ENCODE data around the gene ZNF500. TPM values are rescaled to one million over a fixed set of nuclear protein-coding genes. Genes with fewer than 3 reads are reported as not detected.

Gene ZNF500
- total and polyA plus RNA-seq, 10 of the 15 experiments (the other 5 are each of a cell fraction or from before 2014, with no cell fraction given) = 0.99 to 13.1 (median 5.5) TPM

GRCh38 chr16:4746991-4747574 lies 19.9 kb downstream of the ZNF500 start:
- in situ Hi-C loops (cut with MboI) = no loop called here
- WGBS (ENCODE audit: insufficient coverage, insufficient replicate concordance, low lambda C conversion rate, missing lambda C conversion rate) = 41% methylated on average over 15 of the region's 15 CpGs
- SMC1A ChIA-PET (ENCODE audit: uncharacterized antibody, unreplicated experiment) = interaction anchor here (1.2 to 1.5 kb wide), 2 partner anchors 8 to 12 kb away, joined by 3 to 5 read pairs; partner anchors contain the start of gene DNAAF8
- peak overlapping the region; percentile 2; the same call in 1 of the 2 replicates for H3K27ac ChIP-seq (ENCODE audit: control insufficient read depth, insufficient read depth)
- no peaks in the 10 kb centered on the region for H3K79me2 ChIP-seq (ENCODE audit: control insufficient read depth, insufficient read depth, low read length)
- H3K4me1 ChIP-seq (ENCODE audit: control insufficient read depth, insufficient read depth, low read length) = peaks cover 12% of the 10 kb centered on the region
- no peaks in the 10 kb centered on the region for H4K20me1 ChIP-seq (ENCODE audit: control insufficient read depth, insufficient read depth)
- no peak overlapping the region for H3K9ac ChIP-seq (ENCODE audit: control insufficient read depth, insufficient read depth, low read length)
- RAD21 ChIA-PET (ENCODE audit: unreplicated experiment) = interaction anchor here (0.6 to 2.0 kb wide), 2 partner anchors 13 to 15 kb away, joined by 3 to 4 read pairs; partner anchors contain the start of gene DNAAF8
- H3K36me3 ChIP-seq (ENCODE audit: control insufficient read depth in 2 of 2, insufficient read depth in 2 of 2, low read length in 1 of 2) = peaks cover 2 to 4% of the 10 kb centered on the region in 2 experiments; a peak in 3 of 4 replicates
- CTCF ChIA-PET = interaction anchor here (0.8 to 1.0 kb wide), 3 partner anchors 12 to 127 kb away, joined by 3 to 4 read pairs (median 3); partner anchors contain the start of gene DNAAF8
- BruUV-seq (replicated peaks) = no TSS peak
- H3K27me3 ChIP-seq (replicated peaks in 1 of 2; ENCODE audit: control insufficient read depth in 2 of 2, insufficient read depth in 2 of 2, low read length in 1 of 2) = no peaks in the 10 kb centered on the region
- TF ChIP-seq POLR2A (IDR thresholded peaks at IDR 0.05; ENCODE audit: low read depth, low read length) = peak; percentile 41
- no peak for TF ChIP-seq NFYA (IDR thresholded peaks at IDR 0.05; ENCODE audit: borderline replicate concordance, low read depth, low read length)
- no peak overlapping the region for H3K4me3 ChIP-seq
- no peak for FAIRE-seq
- peak; percentile 15; the same call in 2 of the 3 replicates for ATAC-seq
- no peak for DNase-seq (ENCODE audit: low read depth, low spot score)
- POLR2A ChIA-PET = interaction anchor here (1.2 to 1.7 kb wide), 3 partner anchors 12 to 22 kb away, joined by 3 to 5 read pairs (median 5); partner anchors contain the start of gene DNAAF8
- H3K4me2 ChIP-seq (ENCODE audit: control insufficient read depth, insufficient read depth) = no peak overlapping the region
- H3K9me3 ChIP-seq (replicated peaks; ENCODE audit: control insufficient read depth, insufficient read depth, low read length) = no peaks in the 10 kb centered on the region
- intact Hi-C loops (cut with micrococcal nuclease; ENCODE audit: unreplicated experiment) = no loop called here
- H2AFZ ChIP-seq (ENCODE audit: control insufficient read depth, low read depth, low read length) = no peak overlapping the region

DNA sequence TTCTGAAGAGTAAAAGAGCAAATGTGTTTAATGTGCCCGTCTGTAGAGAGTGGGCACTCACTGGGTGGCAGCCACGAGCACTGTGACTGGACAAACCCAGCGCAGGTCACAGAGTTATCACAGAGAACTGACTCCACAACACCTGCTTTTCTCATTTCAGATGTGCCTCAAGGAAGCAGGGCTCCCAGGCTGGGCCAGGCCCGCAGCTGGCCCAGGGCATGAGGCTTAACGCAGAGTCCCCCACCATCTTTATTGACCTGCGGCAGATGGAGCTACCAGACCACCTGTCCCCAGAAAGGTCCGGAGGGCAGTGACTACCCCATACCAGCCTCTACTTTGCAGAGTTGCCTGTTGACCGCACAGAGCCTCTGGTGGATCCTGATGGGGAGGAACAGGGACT lies 20.7 kb downstream of the ZNF500 start:
- H2AFZ ChIP-seq (ENCODE audit: control insufficient read depth, low read depth, low read length) = no peak overlapping the region
- H3K27ac ChIP-seq (ENCODE audit: control insufficient read depth, insufficient read depth) = no peak overlapping the region
- ChIA-PET CTCF (interaction anchor here (1.0 kb wide), 1 partner anchor 12 kb away, joined by 4 read pairs; the partner anchor contains the start of gene DNAAF8), RAD21 (ENCODE audit: unreplicated experiment) (no interaction called here), SMC1A (ENCODE audit: uncharacterized antibody, unreplicated experiment) (no interaction called here), POLR2A (interaction anchor here (1.7 kb wide), 1 partner anchor 11 kb away, joined by 5 read pairs; the partner anchor contains the start of gene DNAAF8)
- H4K20me1 ChIP-seq (ENCODE audit: control insufficient read depth, insufficient read depth) = no peaks in the 10 kb centered on the region
- peaks cover 0 to 4% of the 10 kb centered on the region in 2 experiments; a peak in 1 of 4 replicates for H3K36me3 ChIP-seq (ENCODE audit: control insufficient read depth in 2 of 2, insufficient read depth in 2 of 2, low read length in 1 of 2)
- no peak for FAIRE-seq
- in situ Hi-C loops (cut with MboI) = no loop called here
- H3K9ac ChIP-seq (ENCODE audit: control insufficient read depth, insufficient read depth, low read length) = no peak overlapping the region
- H3K9me3 ChIP-seq (replicated peaks; ENCODE audit: control insufficient read depth, insufficient read depth, low read length) = no peaks in the 10 kb centered on the region
- H3K79me2 ChIP-seq (ENCODE audit: control insufficient read depth, insufficient read depth, low read length) = no peaks in the 10 kb centered on the region
- intact Hi-C loops (cut with micrococcal nuclease; ENCODE audit: unreplicated experiment) = no loop called here
- 79% methylated on average over 8 of the region's 8 CpGs for WGBS (ENCODE audit: insufficient coverage, insufficient replicate concordance, low lambda C conversion rate, missing lambda C conversion rate)
- no peak overlapping the region for H3K4me2 ChIP-seq (ENCODE audit: control insufficient read depth, insufficient read depth)
- H3K4me1 ChIP-seq (ENCODE audit: control insufficient read depth, insufficient read depth, low read length) = peaks cover 12% of the 10 kb centered on the region
- no TSS peak for BruUV-seq (replicated peaks)
- no peak for DNase-seq (ENCODE audit: low read depth, low spot score)
- ATAC-seq = no peak
- H3K27me3 ChIP-seq (replicated peaks in 1 of 2; ENCODE audit: control insufficient read depth in 2 of 2, insufficient read depth in 2 of 2, low read length in 1 of 2) = no peaks in the 10 kb centered on the region
- no peak overlapping the region for H3K4me3 ChIP-seq
- TF ChIP-seq DPF2 (IDR thresholded peaks at IDR 0.05) (no peak), MYB (IDR thresholded peaks at IDR 0.05; ENCODE audit: borderline replicate concordance, low read depth, low read length) (no peak), JUNB (IDR thresholded peaks at IDR 0.05) (no peak), FOS (IDR thresholded peaks at IDR 0.05; ENCODE audit: borderline replicate concordance, extremely low read depth, insufficient read length) (no peak), CEBPB (IDR thresholded peaks at IDR 0.05; ENCODE audit: borderline replicate concordance in 1 of 2, low read depth in 2 of 2, low read length in 2 of 2) (no peak), CHD1 (IDR thresholded peaks at IDR 0.05; ENCODE audit: low read depth, low read length) (no peak), MTA3 (IDR thresholded peaks at IDR 0.05; ENCODE audit: borderline replicate concordance, low read length) (no peak), RAD51 (IDR thresholded peaks at IDR 0.05) (no peak)
- TF ChIP-seq, protein P1, sequence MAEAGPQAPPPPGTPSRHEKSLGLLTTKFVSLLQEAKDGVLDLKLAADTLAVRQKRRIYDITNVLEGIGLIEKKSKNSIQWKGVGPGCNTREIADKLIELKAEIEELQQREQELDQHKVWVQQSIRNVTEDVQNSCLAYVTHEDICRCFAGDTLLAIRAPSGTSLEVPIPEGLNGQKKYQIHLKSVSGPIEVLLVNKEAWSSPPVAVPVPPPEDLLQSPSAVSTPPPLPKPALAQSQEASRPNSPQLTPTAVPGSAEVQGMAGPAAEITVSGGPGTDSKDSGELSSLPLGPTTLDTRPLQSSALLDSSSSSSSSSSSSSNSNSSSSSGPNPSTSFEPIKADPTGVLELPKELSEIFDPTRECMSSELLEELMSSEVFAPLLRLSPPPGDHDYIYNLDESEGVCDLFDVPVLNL (IDR thresholded peaks at IDR 0.05; ENCODE audit: low read depth, low read length) = no peak
- TF ChIP-seq, protein P2, sequence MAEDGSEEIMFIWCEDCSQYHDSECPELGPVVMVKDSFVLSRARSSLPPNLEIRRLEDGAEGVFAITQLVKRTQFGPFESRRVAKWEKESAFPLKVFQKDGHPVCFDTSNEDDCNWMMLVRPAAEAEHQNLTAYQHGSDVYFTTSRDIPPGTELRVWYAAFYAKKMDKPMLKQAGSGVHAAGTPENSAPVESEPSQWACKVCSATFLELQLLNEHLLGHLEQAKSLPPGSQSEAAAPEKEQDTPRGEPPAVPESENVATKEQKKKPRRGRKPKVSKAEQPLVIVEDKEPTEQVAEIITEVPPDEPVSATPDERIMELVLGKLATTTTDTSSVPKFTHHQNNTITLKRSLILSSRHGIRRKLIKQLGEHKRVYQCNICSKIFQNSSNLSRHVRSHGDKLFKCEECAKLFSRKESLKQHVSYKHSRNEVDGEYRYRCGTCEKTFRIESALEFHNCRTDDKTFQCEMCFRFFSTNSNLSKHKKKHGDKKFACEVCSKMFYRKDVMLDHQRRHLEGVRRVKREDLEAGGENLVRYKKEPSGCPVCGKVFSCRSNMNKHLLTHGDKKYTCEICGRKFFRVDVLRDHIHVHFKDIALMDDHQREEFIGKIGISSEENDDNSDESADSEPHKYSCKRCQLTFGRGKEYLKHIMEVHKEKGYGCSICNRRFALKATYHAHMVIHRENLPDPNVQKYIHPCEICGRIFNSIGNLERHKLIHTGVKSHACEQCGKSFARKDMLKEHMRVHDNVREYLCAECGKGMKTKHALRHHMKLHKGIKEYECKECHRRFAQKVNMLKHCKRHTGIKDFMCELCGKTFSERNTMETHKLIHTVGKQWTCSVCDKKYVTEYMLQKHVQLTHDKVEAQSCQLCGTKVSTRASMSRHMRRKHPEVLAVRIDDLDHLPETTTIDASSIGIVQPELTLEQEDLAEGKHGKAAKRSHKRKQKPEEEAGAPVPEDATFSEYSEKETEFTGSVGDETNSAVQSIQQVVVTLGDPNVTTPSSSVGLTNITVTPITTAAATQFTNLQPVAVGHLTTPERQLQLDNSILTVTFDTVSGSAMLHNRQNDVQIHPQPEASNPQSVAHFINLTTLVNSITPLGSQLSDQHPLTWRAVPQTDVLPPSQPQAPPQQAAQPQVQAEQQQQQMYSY (CRISPR knock-in tag; IDR thresholded peaks at IDR 0.05) = no peak
